Activated CD8-positive, alpha-beta T cell treated with anti-CD3 and anti-CD28 coated beads for 36 hours (primary cell): ENCODE data around the gene SYT2. TPM values are rescaled to one million over a fixed set of nuclear protein-coding genes. Genes with fewer than 3 reads are reported as not detected.

Experiments
- ATAC-seq: fragments of 200-7000 bp; cut with Tn5 transposase; one replicate; pipeline ENCODE4 v1.10.0; 2021; ENCODE audit warnings: mild to moderate bottlenecking, moderate library complexity
- CTCF ChIA-PET: fragments of 350-600 bp; sonication (Branson Sonifier 250); formaldehyde crosslinking; loops from one replicate; lab custom pipeline; 2021; ENCODE audit warnings: antibody characterized with exemption; lab: Charles Lee
- POLR2A ChIA-PET: fragments of 350-600 bp; sonication (Branson Sonifier 250); formaldehyde crosslinking; loops from one replicate; lab custom pipeline; 2021; ENCODE audit warnings: antibody characterized with exemption; lab: Charles Lee
- DNase-seq: peaks from one replicate; pipeline ENCODE4 v3.0.0-alpha.2; 2020
- H3K27ac Mint-ChIP-seq: one replicate; pipeline ENCODE4 v1.8.0; 2021; ENCODE audit warnings: mild to moderate bottlenecking, mixed read lengths
- H3K27me3 Mint-ChIP-seq: one replicate; pipeline ENCODE4 v1.8.0; 2021; ENCODE audit warnings: mixed read lengths
- H3K36me3 Mint-ChIP-seq: one replicate; pipeline ENCODE4 v1.8.0; 2021; ENCODE audit warnings: low read depth, mixed read lengths
- H3K4me1 Mint-ChIP-seq: one replicate; pipeline ENCODE4 v1.8.0; 2021; ENCODE audit warnings: low read depth, mixed read lengths
- H3K4me3 Mint-ChIP-seq: one replicate; pipeline ENCODE4 v1.8.0; 2021; ENCODE audit warnings: mild to moderate bottlenecking, moderate library complexity, mixed read lengths
- H3K9me3 Mint-ChIP-seq: one replicate; pipeline ENCODE4 v1.8.0; 2021; ENCODE audit warnings: mixed read lengths
- CTCF ChIP-seq: fragments of 200-600 bp; IDR thresholded peaks from one replicate; pipeline ENCODE4 v1.8.0; 2022; ENCODE audit warnings: antibody characterized with exemption, mild to moderate bottlenecking
- intact Hi-C: fragments of 100-400 bp; cut with micrococcal nuclease; formaldehyde crosslinking; loops from one replicate; pipeline ENCODE4 v1.10.0; 2022
- total RNA-seq, 2 experiments: library from RNA; stranded (reverse); gene quantifications; one replicate each; pipeline ENCODE4 v1.2.3, GENCODE V29; 2021

Gene SYT2
- total RNA-seq, 2 experiments from 2014 or later = not detected

- intact Hi-C loops = no loop called here
- ChIA-PET POLR2A (interaction anchor here (0.6 kb wide), 1 partner anchor 412 kb away, joined by 3 read pairs; no protein-coding TSS in a partner anchor), CTCF (interaction anchor here (0.9 kb wide), 1 partner anchor 371 kb away, joined by 3 read pairs; no protein-coding TSS in a partner anchor)
- Mint-ChIP-seq H3K36me3 (no peaks in the 10 kb centered on the region), H3K27ac (no peak overlapping the region), H3K4me1 (peaks cover 3% of the 10 kb centered on the region), H3K4me3 (no peak overlapping the region), H3K9me3 (no peaks in the 10 kb centered on the region), H3K27me3 (peaks cover 63% of the 10 kb centered on the region)
- no peak for TF ChIP-seq CTCF
- DNase-seq (no peak), ATAC-seq (no peak)
Measured at GRCh38 chr1:202708456-202709275, 1.6 kb downstream of the SYT2 start.

DNA sequence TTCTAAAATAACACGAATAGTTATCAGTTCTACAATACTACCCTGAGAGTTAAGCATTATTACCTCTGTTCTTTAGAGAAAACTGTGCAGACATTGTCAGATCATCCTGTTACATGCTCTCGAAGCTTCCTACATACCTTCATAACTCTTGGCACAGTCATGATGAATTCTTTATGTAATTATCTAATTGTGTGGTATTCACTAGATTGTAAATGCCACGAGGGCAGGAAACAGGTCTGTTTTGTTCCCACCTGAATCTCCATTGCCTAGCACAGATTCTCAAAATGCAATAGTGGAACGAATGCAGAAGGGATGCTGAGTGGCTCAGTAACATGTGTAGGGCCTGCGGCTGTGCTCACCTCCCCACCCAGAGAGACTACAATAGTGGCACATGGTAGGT is 3.4 kb downstream of the SYT2 start:
- TF ChIP-seq CTCF = no peak
- ATAC-seq (no peak), DNase-seq (no peak)
- intact Hi-C loops = no loop called here
- CTCF ChIA-PET = no interaction called here
- H3K36me3 Mint-ChIP-seq = no peaks in the 10 kb centered on the region
- POLR2A ChIA-PET = no interaction called here
- no peaks in the 10 kb centered on the region for H3K9me3 Mint-ChIP-seq
- no peak overlapping the region for H3K27ac Mint-ChIP-seq
- peaks cover 54% of the 10 kb centered on the region for H3K27me3 Mint-ChIP-seq
- H3K4me1 Mint-ChIP-seq = peaks cover 3% of the 10 kb centered on the region
- H3K4me3 Mint-ChIP-seq = no peak overlapping the region

DNA sequence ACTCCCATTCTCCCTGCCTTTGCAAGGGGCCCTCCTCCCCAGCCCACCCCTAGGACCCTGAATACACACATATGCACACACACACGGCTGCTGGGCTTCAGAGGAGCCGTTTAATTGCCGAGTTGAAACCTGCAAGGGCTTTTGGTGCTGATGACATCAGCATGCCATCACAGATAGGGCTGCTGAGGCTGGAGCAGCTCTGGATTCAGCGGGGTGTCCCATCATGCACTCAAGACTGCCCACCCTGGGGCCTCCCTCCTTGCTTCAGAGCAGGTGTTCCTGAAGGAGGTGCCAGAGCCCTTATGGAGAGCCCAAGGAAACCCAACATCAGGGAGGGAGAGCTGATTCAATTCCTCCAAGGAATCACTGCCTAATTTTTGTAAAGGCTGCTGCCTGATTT is 5.7 kb downstream of the SYT2 start:
- H3K27me3 Mint-ChIP-seq = peaks cover 42% of the 10 kb centered on the region
- no peak overlapping the region for H3K27ac Mint-ChIP-seq
- no peak for ATAC-seq

GRCh38 chr1:202703191-202703590 is 7.1 kb downstream of the SYT2 start:
- Mint-ChIP-seq H3K4me3 (no peak overlapping the region), H3K27me3 (peaks cover 34% of the 10 kb centered on the region), H3K9me3 (no peaks in the 10 kb centered on the region), H3K36me3 (no peaks in the 10 kb centered on the region), H3K27ac (no peak overlapping the region), H3K4me1 (peaks cover 3% of the 10 kb centered on the region)
- TF ChIP-seq CTCF = no peak
- ATAC-seq = no peak
- DNase-seq = no peak
- ChIA-PET CTCF (no interaction called here), POLR2A (no interaction called here)
- intact Hi-C loops = no loop called here

More for the DNA sequence above, 5.7 kb downstream of the SYT2 start:
- CTCF ChIA-PET = interaction anchor here (2.5 kb wide), 1 partner anchor 15 kb away, joined by 9 read pairs; no protein-coding TSS in a partner anchor
- H3K9me3 Mint-ChIP-seq = no peaks in the 10 kb centered on the region
- no peak for DNase-seq
- intact Hi-C loops = no loop called here
- H3K4me3 Mint-ChIP-seq = no peak overlapping the region
- H3K36me3 Mint-ChIP-seq = no peaks in the 10 kb centered on the region
- peaks cover 3% of the 10 kb centered on the region for H3K4me1 Mint-ChIP-seq
- POLR2A ChIA-PET = no interaction called here
- TF ChIP-seq CTCF = no peak

DNA sequence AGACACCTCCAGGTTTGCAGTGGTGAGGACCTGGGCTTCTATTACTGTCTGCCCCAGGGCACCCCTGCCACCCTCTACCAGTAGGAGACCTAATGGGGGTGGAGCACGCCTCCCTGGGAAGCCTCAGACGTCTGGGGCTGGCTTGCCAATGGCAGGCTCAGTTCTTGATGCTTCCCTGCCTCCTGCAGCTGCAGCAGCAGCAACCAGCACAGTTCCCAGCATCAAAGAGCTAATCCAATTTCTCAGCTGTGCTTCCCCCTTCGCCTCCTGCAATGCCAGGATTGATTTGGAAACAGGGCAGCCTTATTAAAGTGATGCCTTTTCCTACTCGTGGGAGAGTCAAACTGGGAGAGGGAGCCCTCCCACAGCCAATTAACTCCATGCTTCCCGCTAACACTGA is 8.2 kb downstream of the SYT2 start:
- Mint-ChIP-seq H3K27ac (no peak overlapping the region), H3K9me3 (no peaks in the 10 kb centered on the region), H3K4me1 (peaks cover 3% of the 10 kb centered on the region), H3K4me3 (no peak overlapping the region), H3K36me3 (no peaks in the 10 kb centered on the region), H3K27me3 (peaks cover 30% of the 10 kb centered on the region)
- DNase-seq (no peak), ATAC-seq (no peak)
- ChIA-PET POLR2A (no interaction called here), CTCF (no interaction called here)
- intact Hi-C loops = no loop called here
- TF ChIP-seq CTCF = no peak
